GM21423 (cell line): Measurements from ENCODE around the gene CSF1R.

Experiments used
- ATAC-seq: cut with Tn5 transposase; IDR thresholded peaks from one replicate; pipeline ENCODE4 v1.9.1; 2021; ENCODE audit warnings: mild to moderate bottlenecking, moderate library complexity; ENCODE audit not compliant: unreplicated experiment

CSF1R gene

GRCh38 chr5:150085950-150086715 lies at the start of gene CSF1R:
Gene CSF1R (minus strand): TSS chr5:150086554. CDS start chr5:150086427, 127 bp downstream.
- ATAC-seq = no peak

- ATAC-seq = no peak
Measured at GRCh38 chr5:150135557-150136304, 49.4 kb upstream of the CSF1R start.

- ATAC-seq = no peak
Measured at GRCh38 chr5:150134198-150134588, 47.8 kb upstream of the CSF1R start.

GRCh38 chr5:150133581-150134197 lies 47.3 kb upstream of the CSF1R start:
- no peak for ATAC-seq

GRCh38 chr5:150132740-150133139 lies 46.4 kb upstream of the CSF1R start:
- ATAC-seq = no peak

- no peak for ATAC-seq
Measured at GRCh38 chr5:150131978-150132694, 45.8 kb upstream of the CSF1R start.

GRCh38 chr5:150131461-150131860 lies 45.1 kb upstream of the CSF1R start:
- no peak for ATAC-seq

- ATAC-seq = no peak
Measured at GRCh38 chr5:150130493-150130922, 44.2 kb upstream of the CSF1R start.

GRCh38 chr5:150129813-150130492 lies 43.6 kb upstream of the CSF1R start:
- peak; percentile 54 for ATAC-seq

- no peak for ATAC-seq
Measured at GRCh38 chr5:150129454-150129812, 43.1 kb upstream of the CSF1R start.

- no peak for ATAC-seq
Measured at GRCh38 chr5:150126921-150127265, 40.5 kb upstream of the CSF1R start.

- ATAC-seq = no peak
Measured at GRCh38 chr5:150126199-150126920, 40.0 kb upstream of the CSF1R start.

- ATAC-seq = no peak
Measured at GRCh38 chr5:150125334-150125733, 39.0 kb upstream of the CSF1R start.

GRCh38 chr5:150124596-150124995 lies 38.2 kb upstream of the CSF1R start:
- ATAC-seq = no peak

- no peak for ATAC-seq
Measured at GRCh38 chr5:150124111-150124557, 37.8 kb upstream of the CSF1R start.

GRCh38 chr5:150123542-150123941 lies 37.2 kb upstream of the CSF1R start:
- ATAC-seq = no peak

- no peak for ATAC-seq
Measured at GRCh38 chr5:150122536-150123481, 36.5 kb upstream of the CSF1R start.

- ATAC-seq = no peak
Measured at GRCh38 chr5:150122158-150122510, 35.8 kb upstream of the CSF1R start.
